HepG2 (cell line): Measurements from ENCODE around the gene CLRN2. TPM values are rescaled to one million over a fixed set of nuclear protein-coding genes. Genes with fewer than 3 reads are reported as not detected.
A peak's percentile ranks its signal among the peaks of the same experiment; 100 is the strongest.

ENCODE experiments used
- ARNT2 ChIP-seq: sonication (generic); formaldehyde crosslinking; IDR thresholded peaks from 2 replicates; pipeline ENCODE4 v1.8.0; 2022; ENCODE audit warnings: mild to moderate bottlenecking, low read depth, missing genetic modification reagents, moderate library complexity
- ASH2L ChIP-seq: fragments of 300-600, 200-600 bp; sonication (generic); IDR thresholded peaks from 2 replicates; pipeline ENCODE4 v1.7.0; 2017; ENCODE audit warnings: low read depth, mild to moderate bottlenecking, moderate library complexity, mixed read lengths, low read length; ENCODE audit not compliant: insufficient read length
- CHD4 ChIP-seq: fragments of 200-600 bp; sonication (generic); IDR thresholded peaks from 2 replicates; pipeline ENCODE4 v1.7.0; 2017; ENCODE audit warnings: mild to moderate bottlenecking, low read length, borderline replicate concordance
- GTF3A ChIP-seq: sonication (generic); formaldehyde crosslinking; conservative IDR thresholded peaks from 2 replicates; pipeline ENCODE4 v1.4.0; 2020; ENCODE audit warnings: mild to moderate bottlenecking, missing genetic modification reagents
- ISX ChIP-seq: sonication (generic); formaldehyde crosslinking; conservative IDR thresholded peaks from 2 replicates; pipeline ENCODE4 v1.5.0; 2020; ENCODE audit warnings: missing genetic modification reagents
- KDM3A ChIP-seq: IDR thresholded peaks from 2 replicates; pipeline ENCODE4 v1.6.1; 2018; ENCODE audit warnings: low read depth, missing compliant biosample characterization
- KDM4B ChIP-seq: sonication (generic); formaldehyde crosslinking; IDR thresholded peaks from 2 replicates; pipeline ENCODE4 v1.4.0; 2020; ENCODE audit warnings: missing genetic modification reagents
- KDM6A ChIP-seq: IDR thresholded peaks from 2 replicates; pipeline ENCODE4 v1.6.1; 2016; ENCODE audit warnings: low read depth
- NR2C2 ChIP-seq: sonication (generic); formaldehyde crosslinking; IDR thresholded peaks from 2 replicates; pipeline ENCODE4 v1.4.0; 2020; ENCODE audit warnings: missing genetic modification reagents, mild to moderate bottlenecking, moderate library complexity, borderline replicate concordance
- PHF21A ChIP-seq: sonication (generic); formaldehyde crosslinking; IDR thresholded peaks from 2 replicates; pipeline ENCODE4 v1.5.0; 2020; ENCODE audit warnings: mild to moderate bottlenecking, missing genetic modification reagents
- PLRG1 ChIP-seq: fragments of 450-650 bp; conservative IDR thresholded peaks from 2 replicates; pipeline ENCODE4 v1.6.1; 2016
- RFX1 ChIP-seq: fragments of 450-650 bp; IDR thresholded peaks from 2 replicates; pipeline ENCODE4 v1.6.1; 2017
- SETDB1 ChIP-seq: sonication (generic); formaldehyde crosslinking; IDR thresholded peaks from 2 replicates; pipeline ENCODE4 v1.5.1; 2020; ENCODE audit warnings: missing genetic modification reagents, mild to moderate bottlenecking, borderline replicate concordance
- SMARCC2 ChIP-seq: fragments of 450-650 bp; IDR thresholded peaks from 2 replicates; pipeline ENCODE4 v1.6.1; 2017; ENCODE audit warnings: antibody characterized with exemption, mild to moderate bottlenecking
- SMYD3 ChIP-seq: sonication (generic); formaldehyde crosslinking; IDR thresholded peaks from 2 replicates; pipeline ENCODE4 v1.8.1; 2023; ENCODE audit warnings: mild to moderate bottlenecking, missing genetic modification reagents
- XRCC5 ChIP-seq: fragments of 200-400 bp; formaldehyde crosslinking; optimal IDR thresholded peaks from 2 replicates; pipeline ENCODE3; 2017; ENCODE audit warnings: mild to moderate bottlenecking, low read length
- ZBTB7A ChIP-seq: sonication (generic); formaldehyde crosslinking; IDR thresholded peaks from 2 replicates; pipeline ENCODE4 v1.8.0; 2022; ENCODE audit warnings: mild to moderate bottlenecking, missing genetic modification reagents
- ZKSCAN8 ChIP-seq: IDR thresholded peaks from 2 replicates; pipeline ENCODE4 v1.6.1; 2016; ENCODE audit warnings: borderline replicate concordance, missing genetic modification reagents, missing compliant biosample characterization
- ZNF253 ChIP-seq: sonication (generic); formaldehyde crosslinking; IDR thresholded peaks from 2 replicates; pipeline ENCODE4 v1.8.0; 2022; ENCODE audit warnings: mild to moderate bottlenecking, missing genetic modification reagents, borderline replicate concordance
- ZNF256 ChIP-seq: sonication (generic); formaldehyde crosslinking; conservative IDR thresholded peaks from 2 replicates; pipeline ENCODE4 v1.4.0; 2020; ENCODE audit warnings: missing genetic modification reagents
- ZNF567 ChIP-seq: sonication (generic); formaldehyde crosslinking; IDR thresholded peaks from 2 replicates; pipeline ENCODE4 v1.8.1; 2023; ENCODE audit warnings: mild to moderate bottlenecking, missing genetic modification reagents, borderline replicate concordance
- ZNF577 ChIP-seq: sonication (generic); formaldehyde crosslinking; IDR thresholded peaks from 2 replicates; pipeline ENCODE4 v1.4.0; 2020; ENCODE audit warnings: mild to moderate bottlenecking, low read depth, missing genetic modification reagents, borderline replicate concordance
- ZNF614 ChIP-seq: IDR thresholded peaks from 2 replicates; pipeline ENCODE4 v1.6.1; 2018; ENCODE audit warnings: missing biosample characterization, missing genetic modification reagents, inconsistent platforms, borderline replicate concordance
- ZNF652 ChIP-seq: IDR thresholded peaks from 2 replicates; pipeline ENCODE4 v1.6.1; 2016; ENCODE audit warnings: low read depth, borderline replicate concordance
- ZNF775 ChIP-seq: sonication (generic); formaldehyde crosslinking; IDR thresholded peaks from 2 replicates; pipeline ENCODE4 v1.4.0; 2020; ENCODE audit warnings: missing genetic modification reagents, mild to moderate bottlenecking, moderate library complexity, borderline replicate concordance
- ZSCAN12 ChIP-seq: sonication (generic); formaldehyde crosslinking; IDR thresholded peaks from 2 replicates; pipeline ENCODE4 v1.9.0; 2021; ENCODE audit warnings: mild to moderate bottlenecking, missing genetic modification reagents
- polyA plus RNA-seq, 8 experiments: library from polyadenylated mRNA; depleted of rRNA in 3 of 8; stranded (reverse) in 7 of 8; unstranded in 1 of 8; fragments of >200 nt; fragmentation: Illumina TruSeq in 4 of 8; extraction: Trizol in 4 of 8; gene quantifications; 2 replicates each; pipeline versions ENCODE4 v1.2.1 to v1.2.3, GENCODE V29; 2011 to 2016; ENCODE audit warnings: low read depth in 4 of 8, missing spikeins in 1 of 8, mixed read lengths in 1 of 8; ENCODE audit not compliant: insufficient read depth in 1 of 8
- total RNA-seq, 5 experiments: library from RNA; depleted of rRNA; stranded (reverse); fragments of >200 nt; fragmentation: Illumina TruSeq; extraction: Trizol; gene quantifications; 2 replicates each; pipeline ENCODE4 v1.2.3, GENCODE V29; 2016; ENCODE audit warnings: low read depth in 1 of 5
- TF ChIP-seq, protein P1 (sequence below): sonication (generic); formaldehyde crosslinking; IDR thresholded peaks from 2 replicates; pipeline ENCODE4 v1.4.0; 2020; ENCODE audit warnings: low read depth, mild to moderate bottlenecking, missing genetic modification reagents
- TF ChIP-seq, protein P2 (sequence below): sonication (generic); formaldehyde crosslinking; IDR thresholded peaks from 2 replicates; pipeline ENCODE4 v1.4.0; 2020; ENCODE audit warnings: missing genetic modification reagents
- TF ChIP-seq, protein P3 (sequence below): sonication (generic); formaldehyde crosslinking; IDR thresholded peaks from 2 replicates; pipeline ENCODE4 v1.4.0; 2020; ENCODE audit warnings: mild to moderate bottlenecking, missing genetic modification reagents

The CLRN2 gene
- total and polyA plus RNA-seq, 2 of the 13 experiments (the other 11 are each of a cell fraction or from before 2014, with no cell fraction given): not detected

- TF ChIP-seq, protein P1, sequence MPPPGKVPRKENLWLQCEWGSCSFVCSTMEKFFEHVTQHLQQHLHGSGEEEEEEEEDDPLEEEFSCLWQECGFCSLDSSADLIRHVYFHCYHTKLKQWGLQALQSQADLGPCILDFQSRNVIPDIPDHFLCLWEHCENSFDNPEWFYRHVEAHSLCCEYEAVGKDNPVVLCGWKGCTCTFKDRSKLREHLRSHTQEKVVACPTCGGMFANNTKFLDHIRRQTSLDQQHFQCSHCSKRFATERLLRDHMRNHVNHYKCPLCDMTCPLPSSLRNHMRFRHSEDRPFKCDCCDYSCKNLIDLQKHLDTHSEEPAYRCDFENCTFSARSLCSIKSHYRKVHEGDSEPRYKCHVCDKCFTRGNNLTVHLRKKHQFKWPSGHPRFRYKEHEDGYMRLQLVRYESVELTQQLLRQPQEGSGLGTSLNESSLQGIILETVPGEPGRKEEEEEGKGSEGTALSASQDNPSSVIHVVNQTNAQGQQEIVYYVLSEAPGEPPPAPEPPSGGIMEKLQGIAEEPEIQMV: no peak
- TF ChIP-seq GTF3A (CRISPR knock-in tag): no peak
- TF ChIP-seq CHD4: no peak
- peak; percentile 74 for TF ChIP-seq KDM6A (CRISPR knock-in tag)
- no peak for TF ChIP-seq ZNF577 (CRISPR knock-in tag)
- no peak for TF ChIP-seq ZNF567 (CRISPR knock-in tag)
- TF ChIP-seq ASH2L: peak; percentile 15
- no peak for TF ChIP-seq SMARCC2
- TF ChIP-seq KDM3A (CRISPR knock-in tag): no peak
- TF ChIP-seq SMYD3: no peak
- no peak for TF ChIP-seq KDM4B (CRISPR knock-in tag)
- TF ChIP-seq, protein P2, sequence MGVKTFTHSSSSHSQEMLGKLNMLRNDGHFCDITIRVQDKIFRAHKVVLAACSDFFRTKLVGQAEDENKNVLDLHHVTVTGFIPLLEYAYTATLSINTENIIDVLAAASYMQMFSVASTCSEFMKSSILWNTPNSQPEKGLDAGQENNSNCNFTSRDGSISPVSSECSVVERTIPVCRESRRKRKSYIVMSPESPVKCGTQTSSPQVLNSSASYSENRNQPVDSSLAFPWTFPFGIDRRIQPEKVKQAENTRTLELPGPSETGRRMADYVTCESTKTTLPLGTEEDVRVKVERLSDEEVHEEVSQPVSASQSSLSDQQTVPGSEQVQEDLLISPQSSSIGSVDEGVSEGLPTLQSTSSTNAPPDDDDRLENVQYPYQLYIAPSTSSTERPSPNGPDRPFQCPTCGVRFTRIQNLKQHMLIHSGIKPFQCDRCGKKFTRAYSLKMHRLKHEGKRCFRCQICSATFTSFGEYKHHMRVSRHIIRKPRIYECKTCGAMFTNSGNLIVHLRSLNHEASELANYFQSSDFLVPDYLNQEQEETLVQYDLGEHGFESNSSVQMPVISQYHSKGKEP (CRISPR knock-in tag): no peak
- peak; percentile 54; the same call in 1 of the 2 replicates for TF ChIP-seq ARNT2 (CRISPR knock-in tag)
- no peak for TF ChIP-seq SETDB1
- no peak for TF ChIP-seq PLRG1
- TF ChIP-seq ZNF256 (CRISPR knock-in tag): no peak
- TF ChIP-seq ZBTB7A (CRISPR knock-in tag): no peak
- no peak for TF ChIP-seq ISX (CRISPR knock-in tag)
- no peak for TF ChIP-seq ZNF253 (CRISPR knock-in tag)
- no peak for TF ChIP-seq ZNF775 (CRISPR knock-in tag)
- peak; percentile 68 for TF ChIP-seq ZNF614
- no peak for TF ChIP-seq RFX1
- no peak; the same call in 1 of the 2 replicates for TF ChIP-seq NR2C2
- TF ChIP-seq XRCC5: peak; percentile 70
- TF ChIP-seq ZNF652 (CRISPR knock-in tag): peak; percentile 44; the same call in 1 of the 2 replicates
- TF ChIP-seq PHF21A: peak; percentile 79
- TF ChIP-seq, protein P3, sequence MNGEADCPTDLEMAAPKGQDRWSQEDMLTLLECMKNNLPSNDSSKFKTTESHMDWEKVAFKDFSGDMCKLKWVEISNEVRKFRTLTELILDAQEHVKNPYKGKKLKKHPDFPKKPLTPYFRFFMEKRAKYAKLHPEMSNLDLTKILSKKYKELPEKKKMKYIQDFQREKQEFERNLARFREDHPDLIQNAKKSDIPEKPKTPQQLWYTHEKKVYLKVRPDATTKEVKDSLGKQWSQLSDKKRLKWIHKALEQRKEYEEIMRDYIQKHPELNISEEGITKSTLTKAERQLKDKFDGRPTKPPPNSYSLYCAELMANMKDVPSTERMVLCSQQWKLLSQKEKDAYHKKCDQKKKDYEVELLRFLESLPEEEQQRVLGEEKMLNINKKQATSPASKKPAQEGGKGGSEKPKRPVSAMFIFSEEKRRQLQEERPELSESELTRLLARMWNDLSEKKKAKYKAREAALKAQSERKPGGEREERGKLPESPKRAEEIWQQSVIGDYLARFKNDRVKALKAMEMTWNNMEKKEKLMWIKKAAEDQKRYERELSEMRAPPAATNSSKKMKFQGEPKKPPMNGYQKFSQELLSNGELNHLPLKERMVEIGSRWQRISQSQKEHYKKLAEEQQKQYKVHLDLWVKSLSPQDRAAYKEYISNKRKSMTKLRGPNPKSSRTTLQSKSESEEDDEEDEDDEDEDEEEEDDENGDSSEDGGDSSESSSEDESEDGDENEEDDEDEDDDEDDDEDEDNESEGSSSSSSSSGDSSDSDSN (CRISPR knock-in tag): no peak
- TF ChIP-seq ZKSCAN8 (CRISPR knock-in tag): peak; percentile 72; the same call in 1 of the 2 replicates
- no peak for TF ChIP-seq ZSCAN12 (CRISPR knock-in tag)
These were observed 29.2 kb downstream of the CLRN2 start (continued) for GRCh38 chr4:17544205-17544604.
